GM19023 (cell line): Measurements from ENCODE around the gene TMIE.
"Not testable (repeated sequence)": the region's sequence is repeated elsewhere in the genome, so short reads cannot be mapped to it uniquely, and the experiment has no call there.

Experiments
- ATAC-seq: cut with Tn5 transposase; IDR thresholded peaks from one replicate; pipeline ENCODE4 v1.9.1; 2021; ENCODE audit warnings: mild to moderate bottlenecking, moderate library complexity; ENCODE audit not compliant: unreplicated experiment

Gene TMIE

DNA sequence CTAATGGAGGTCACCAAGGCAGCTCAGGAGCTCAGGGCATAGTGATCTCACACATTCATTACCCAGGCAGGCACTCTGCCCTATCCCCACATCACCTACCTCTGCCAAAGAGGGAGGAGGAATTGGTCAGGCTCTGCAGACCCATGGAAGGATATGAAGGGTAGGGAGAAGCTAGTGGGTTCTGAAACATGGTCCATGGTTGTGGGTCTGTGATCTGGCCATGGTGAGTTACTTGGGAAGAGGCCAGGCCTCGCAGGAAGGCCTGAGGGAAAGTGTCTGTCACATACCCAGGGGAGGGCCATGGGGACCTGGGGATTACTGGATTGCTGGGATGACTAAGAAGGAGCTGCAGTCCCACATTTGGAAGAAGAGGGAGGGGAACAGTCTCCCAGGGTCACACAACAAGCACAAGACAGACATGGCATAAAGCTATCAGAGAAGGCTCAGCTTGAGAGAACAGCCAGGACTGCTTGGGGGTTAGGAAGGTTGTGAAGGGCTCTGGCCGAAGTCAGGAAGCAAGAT is 17.9 kb downstream of the TMIE start:
- ATAC-seq = no peak

GRCh38 chr3:46719735-46720271 is 18.6 kb downstream of the TMIE start:
- no peak for ATAC-seq

- ATAC-seq = no peak
These were observed 19.8 kb downstream of the TMIE start for GRCh38 chr3:46721009-46721408.

DNA sequence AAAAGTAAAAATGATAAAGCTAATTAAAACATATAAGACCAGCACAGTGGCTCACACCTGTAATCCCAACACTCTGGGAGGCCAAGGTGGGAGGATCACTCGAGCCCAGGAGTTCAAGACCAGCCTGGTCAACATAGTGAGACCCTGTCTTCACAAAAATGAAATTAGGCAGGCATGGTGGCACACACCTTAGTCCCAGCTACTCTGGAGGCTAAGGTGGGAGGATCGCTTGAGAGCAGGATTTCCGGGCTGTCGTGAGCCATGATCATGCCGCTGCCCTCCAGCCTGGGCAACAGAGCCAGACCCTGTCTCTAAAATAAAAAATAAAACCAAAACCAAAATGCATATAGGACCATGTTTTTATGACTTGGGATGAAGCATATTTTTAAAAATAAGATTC is 21.3 kb downstream of the TMIE start:
- ATAC-seq = no peak

GRCh38 chr3:46724424-46724823 is 23.2 kb downstream of the TMIE start:
- no peak for ATAC-seq

GRCh38 chr3:46725621-46726314 is 24.6 kb downstream of the TMIE start:
- no peak for ATAC-seq

GRCh38 chr3:46729038-46729437 is 27.8 kb downstream of the TMIE start:
- ATAC-seq = no peak

DNA sequence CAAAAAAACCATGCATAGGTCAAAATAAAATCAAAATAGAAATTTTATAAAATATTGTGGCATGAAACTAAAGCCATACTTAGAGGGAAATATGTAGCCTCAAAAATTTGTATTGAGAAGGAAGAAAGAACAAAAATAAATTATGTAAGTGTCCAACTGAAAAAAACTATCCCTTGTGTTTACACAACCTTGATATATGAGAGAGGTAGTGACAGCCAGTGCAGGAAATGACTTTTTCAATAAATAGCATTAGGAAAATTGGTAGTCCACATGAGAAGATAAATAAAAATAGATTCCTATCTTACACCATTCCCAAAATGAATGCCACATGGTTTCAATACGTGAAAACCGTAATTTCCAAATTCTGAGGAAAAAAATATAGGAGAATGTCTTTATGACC is 29.6 kb downstream of the TMIE start:
- ATAC-seq = no peak

DNA sequence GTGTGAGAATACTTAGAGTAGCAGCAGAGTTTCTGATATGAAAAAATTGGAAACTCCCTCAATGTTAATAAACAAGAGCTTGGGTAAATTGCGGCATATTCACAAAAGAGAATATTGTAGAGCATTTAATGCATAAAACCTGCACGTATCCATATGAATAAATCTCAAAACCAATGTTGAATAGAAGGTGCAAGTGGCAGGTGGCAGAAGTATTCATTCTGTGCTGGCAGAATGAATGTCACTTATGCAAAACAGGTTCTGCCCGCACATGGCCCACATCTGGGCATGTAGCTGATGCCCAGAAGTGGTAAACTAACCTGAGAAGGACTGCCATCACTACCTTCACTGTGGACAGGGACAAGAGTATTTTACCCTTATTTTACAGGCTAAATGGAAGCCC is 30.6 kb downstream of the TMIE start:
- ATAC-seq = no peak

GRCh38 chr3:46733026-46733800 is 32.0 kb downstream of the TMIE start:
- no peak for ATAC-seq

GRCh38 chr3:46734773-46735172 is 33.6 kb downstream of the TMIE start:
- ATAC-seq = no peak

DNA sequence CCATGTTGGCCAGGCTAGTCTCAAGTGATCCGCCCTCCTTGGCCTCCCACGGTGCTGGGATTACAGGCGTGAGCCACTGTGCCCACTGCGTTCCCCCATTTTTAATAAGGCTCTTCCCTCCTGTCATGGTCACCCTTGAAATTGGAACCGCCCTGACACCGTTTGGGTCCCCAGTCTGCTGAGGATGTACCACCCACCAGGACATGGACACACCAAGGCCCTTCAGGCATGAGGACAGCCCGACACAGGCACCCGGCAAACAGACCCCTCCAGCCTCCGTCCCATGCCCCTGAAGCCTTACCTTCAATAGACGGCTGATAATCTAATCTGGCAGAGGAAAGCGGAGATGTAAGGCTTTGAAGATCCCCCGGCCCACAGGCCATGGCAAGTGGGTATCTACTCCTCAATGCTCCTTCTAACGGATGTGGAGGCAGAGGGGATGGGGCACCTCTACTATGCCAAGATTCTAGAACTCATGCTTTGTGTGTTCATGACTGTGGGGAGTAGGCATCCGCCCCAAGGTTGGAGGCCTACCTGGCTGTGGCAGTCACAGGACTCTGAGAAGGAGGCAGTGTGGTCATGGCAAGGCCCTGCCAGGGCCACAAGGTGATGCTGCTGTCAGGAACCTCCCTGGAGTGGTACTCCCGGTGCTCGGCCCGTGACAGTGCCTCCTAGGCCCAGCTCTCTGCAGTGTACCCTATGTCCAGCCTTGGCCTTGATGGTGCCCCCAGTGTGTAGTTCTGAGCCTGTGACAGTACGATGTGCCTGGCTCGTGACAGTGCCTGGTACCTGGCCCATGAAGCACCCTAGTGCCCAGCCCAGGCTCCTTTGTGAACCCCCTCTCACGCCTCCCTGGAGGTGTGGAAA is 35.0 kb downstream of the TMIE start:
- ATAC-seq = no peak

DNA sequence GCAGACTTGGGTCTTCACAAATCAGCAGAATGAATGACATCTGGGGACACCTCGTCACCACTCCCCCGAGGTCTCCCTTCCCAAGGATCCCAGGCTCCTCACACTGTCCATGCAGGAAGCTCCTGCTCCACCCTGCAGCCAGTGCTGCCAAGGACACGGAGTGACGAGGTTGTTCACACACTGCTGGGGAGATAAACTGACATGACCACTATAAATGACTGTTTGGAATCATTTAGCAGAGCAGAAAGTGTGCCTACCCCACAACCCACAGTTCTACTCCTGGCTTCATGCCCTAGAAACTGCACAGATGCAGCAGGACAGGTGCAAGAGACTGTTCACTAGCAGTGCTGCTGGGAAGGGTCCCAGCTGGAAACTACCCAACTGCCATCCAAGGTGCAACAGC is 36.1 kb downstream of the TMIE start:
- no peak for ATAC-seq

- not testable (repeated sequence) for ATAC-seq
These were observed 38.4 kb downstream of the TMIE start for GRCh38 chr3:46739565-46739964.

DNA sequence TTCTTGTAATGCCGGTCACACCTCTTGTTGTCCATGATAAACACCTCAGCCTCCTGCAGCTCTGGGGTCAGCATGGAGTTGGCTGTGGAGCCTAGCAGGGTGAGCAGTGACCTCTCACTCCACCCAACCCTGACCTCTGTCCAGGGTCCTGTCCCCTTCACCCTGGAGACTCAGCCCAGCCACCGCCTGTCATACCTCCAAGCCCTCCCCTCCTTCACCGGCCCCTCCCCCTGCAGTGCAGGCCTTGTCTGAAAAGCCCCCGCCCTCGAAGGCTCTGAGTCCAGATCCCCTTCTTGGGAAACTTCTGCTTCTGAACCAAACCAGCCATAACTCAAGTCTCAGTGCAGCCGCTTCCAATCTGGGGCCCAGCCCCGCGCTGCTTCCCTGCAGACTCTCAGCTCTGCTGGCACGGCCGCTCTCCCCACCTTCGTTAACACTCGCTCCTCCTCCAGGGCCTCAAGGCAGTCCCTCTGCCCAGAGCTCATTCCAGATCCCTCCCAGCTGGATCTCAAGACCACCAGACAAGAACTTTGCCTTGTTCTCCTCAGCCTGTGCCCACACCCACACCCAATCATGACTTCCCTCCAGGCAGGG is 41.9 kb downstream of the TMIE start:
- no peak for ATAC-seq

DNA sequence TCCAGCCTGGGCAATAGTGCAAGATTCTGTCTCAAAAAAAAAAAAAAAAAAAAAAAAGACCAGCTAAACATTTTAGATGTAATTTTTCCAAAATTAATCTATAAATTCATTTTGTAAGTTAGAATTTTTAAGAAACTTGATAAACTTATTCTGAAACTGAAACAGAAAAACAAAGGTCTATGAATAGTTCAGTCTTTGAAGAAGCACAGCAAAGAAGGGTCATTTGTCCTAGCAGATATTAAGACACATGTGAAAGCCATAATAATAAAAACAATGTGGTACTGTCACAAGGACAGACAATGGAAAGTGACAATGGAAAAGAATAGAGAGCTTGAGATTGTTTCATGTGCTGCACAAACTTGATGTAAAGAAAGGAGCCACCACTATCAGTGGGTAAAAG is 45.5 kb downstream of the TMIE start:
- ATAC-seq = no peak

- ATAC-seq = no peak
These were observed 47.0 kb downstream of the TMIE start for GRCh38 chr3:46748170-46748569.

DNA sequence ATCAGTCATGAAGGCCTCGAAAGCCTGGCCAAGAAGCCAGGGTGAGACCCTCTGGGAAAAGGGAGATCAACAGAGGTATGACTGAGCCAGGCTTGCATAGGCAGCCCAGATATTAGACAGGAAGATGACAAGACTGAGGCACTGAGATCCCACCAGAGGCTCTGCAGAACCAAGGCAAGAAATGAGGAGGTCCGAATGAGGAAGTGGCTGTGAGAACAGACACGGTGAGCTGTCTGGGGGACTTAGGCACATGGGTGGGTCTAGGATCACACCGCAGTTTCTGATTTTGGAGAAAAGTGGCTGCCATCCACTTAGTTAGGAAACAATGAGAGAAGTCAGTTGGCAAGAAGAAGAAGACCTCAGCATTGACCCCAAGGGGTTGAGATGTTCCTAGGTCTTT is 47.9 kb downstream of the TMIE start:
- ATAC-seq = no peak

DNA sequence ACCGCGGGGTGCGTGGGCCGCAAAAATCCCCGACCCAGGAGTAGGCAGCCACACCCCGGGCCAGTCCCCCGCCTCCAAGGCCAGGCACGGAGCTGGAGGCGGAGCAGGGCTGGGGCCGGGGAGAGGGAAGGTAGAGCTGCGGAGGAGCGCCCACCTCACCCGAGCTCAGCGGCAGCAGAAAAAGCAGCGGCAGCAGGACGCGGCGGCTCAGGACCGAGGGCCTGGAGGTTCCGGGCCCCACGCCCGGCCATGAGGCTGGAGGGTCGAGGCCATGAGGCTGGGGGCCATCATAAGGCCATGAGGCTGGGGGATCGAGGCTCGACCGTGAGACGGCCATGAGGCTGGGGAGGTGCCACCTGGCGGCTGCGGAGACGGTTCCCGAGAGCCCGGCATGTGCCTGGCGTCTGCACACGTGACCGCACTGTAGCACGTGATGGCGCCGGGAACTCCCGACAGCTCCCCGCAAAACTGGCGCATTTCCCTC is 49.4 kb downstream of the TMIE start:
- no peak for ATAC-seq

DNA sequence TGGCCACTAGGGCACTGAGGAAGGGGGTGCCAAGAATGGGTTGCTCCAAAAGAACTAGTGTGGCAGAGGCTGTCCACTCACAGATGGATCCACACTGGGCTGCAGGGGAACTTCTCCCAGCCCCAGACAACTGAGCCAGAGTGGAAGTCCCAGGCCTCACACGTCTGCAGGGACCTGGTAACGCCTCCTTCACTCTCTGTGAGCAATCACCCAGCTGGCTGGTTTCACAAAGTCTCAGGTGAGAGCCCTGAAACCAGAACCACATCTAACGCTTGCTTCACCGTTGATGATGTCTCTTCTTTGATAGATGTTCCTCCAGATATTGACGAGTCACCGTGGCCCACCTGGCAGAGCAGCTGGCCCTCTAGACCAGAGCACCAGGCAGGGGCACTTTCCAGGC is 51.9 kb downstream of the TMIE start:
- not testable (repeated sequence) for ATAC-seq

DNA sequence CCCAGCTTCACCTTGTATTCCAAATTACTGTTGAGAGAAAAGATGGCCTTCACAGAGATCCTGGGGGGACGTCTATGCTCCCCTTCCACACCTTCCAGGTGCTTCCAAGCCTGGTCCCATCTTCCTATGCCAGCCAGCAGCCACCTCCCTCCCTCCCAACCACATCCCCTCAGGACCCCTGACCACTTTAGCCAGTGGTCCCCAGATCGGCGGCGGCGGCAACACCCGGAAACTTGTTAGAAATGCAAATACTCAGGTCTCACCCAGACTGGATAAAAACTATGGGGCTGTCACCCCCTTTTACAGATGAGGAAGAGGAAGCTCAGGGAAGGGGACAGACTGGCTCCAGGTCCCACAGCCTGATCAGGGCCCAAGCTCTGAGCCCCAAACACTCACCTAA is 54.5 kb downstream of the TMIE start:
- no peak for ATAC-seq
